ENCODE measurements around the gene TMEM86B.
A peak's percentile ranks its signal among the peaks of the same experiment; 100 is the strongest.
"Not testable (repeated sequence)": the region's sequence is repeated elsewhere in the genome, so short reads cannot be mapped to it uniquely, and the experiment has no call there.

The TMEM86B gene

DNA sequence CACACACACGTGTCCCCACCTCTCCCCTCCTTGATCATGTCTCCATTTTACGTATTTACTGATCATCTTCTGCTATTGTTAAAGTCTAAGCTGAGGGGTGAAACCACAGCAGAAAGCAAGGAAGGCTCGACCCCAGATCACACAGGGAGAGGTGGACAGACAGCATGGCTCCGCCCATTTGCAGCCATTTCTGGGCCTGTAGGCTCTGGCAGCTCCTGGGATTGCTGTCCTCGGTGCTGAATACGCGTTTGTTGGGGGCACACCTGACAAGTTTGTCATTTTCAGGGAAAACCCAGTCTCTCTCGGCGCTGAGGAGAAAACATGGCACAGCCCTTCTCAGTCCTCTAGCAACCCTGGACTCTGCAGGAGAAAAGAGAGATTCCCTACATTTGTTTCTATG lies 8.0 kb downstream of the TMEM86B start:
- no peak for DNase-seq (ENCODE audit: low read depth)

DNA sequence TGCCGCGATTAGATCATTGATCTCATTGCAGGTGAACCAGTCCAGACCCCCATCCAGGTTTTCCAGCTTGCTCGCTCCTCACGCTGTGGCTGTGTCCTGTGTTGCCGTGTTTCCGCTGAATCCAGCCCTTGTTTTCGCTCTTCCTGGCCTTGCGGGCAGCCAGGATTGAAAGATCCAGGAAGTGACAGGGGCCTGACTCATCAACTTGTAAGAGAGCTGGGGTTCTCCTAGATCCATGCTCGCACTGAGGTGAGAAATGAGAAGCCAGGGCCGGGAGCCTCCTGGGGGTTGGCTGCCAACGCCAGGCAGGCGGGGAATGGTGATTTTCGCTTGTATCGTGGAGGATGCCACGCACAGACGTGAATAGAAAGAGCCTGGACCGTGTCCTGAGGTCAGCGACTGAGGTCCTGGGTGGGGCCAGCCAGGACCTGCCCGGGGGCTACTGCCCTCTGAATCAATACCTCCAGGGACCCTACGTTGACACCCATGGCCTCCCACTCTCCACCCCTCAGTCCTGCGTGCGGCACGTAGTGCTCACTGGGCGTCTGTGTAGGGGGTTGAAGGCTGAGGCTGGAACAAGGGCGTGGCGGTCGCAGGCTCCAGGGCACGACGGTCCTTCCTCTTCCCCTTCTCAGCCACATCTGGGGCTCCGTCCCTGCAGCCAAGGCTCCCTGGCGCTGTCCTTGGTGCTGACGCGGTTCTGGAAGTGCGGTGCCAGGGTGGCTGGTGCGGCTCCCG lies 11.9 kb downstream of the TMEM86B start:
- no peak for DNase-seq (ENCODE audit: low read depth)

DNA sequence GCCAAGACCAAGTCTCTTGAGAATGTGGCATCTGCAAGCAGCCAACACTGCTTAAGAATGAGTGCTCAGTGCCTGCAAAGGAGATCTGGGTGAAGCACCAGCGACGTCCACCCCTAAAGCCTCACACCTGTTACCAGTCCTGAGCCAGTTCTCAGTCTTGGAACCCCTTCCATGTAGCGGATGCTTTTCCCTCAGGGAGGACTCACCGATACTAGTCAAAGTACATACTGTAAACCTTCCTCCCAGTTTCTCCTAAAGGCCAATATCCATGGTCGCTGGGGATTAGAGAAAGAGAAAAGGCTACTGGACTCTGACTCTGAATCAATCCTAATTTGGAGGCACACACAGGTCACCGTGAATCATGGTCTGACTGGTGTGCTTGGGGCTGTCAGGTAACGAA lies 15.0 kb downstream of the TMEM86B start:
- no peak for DNase-seq (ENCODE audit: low read depth)

DNA sequence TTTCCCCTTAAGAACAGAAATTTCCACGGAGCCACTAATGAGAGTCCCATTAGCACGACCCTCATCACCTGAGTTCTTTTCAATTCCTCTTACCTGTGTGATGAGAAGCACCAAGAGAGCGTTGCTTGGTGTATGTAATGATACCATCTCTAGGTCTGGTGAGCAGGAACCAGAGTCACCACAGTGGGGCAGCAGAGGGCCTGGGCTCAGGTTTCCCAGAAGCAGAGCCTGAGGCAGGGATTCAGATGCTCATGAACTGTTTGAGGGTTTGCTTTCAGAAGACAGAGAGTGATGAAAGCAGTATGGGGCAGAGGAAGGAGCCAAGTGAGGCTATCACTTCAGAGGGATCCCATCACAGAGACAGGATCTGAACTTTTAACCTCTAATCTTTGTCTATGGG lies 16.1 kb downstream of the TMEM86B start:
- DNase-seq (ENCODE audit: low read depth): no peak

DNA sequence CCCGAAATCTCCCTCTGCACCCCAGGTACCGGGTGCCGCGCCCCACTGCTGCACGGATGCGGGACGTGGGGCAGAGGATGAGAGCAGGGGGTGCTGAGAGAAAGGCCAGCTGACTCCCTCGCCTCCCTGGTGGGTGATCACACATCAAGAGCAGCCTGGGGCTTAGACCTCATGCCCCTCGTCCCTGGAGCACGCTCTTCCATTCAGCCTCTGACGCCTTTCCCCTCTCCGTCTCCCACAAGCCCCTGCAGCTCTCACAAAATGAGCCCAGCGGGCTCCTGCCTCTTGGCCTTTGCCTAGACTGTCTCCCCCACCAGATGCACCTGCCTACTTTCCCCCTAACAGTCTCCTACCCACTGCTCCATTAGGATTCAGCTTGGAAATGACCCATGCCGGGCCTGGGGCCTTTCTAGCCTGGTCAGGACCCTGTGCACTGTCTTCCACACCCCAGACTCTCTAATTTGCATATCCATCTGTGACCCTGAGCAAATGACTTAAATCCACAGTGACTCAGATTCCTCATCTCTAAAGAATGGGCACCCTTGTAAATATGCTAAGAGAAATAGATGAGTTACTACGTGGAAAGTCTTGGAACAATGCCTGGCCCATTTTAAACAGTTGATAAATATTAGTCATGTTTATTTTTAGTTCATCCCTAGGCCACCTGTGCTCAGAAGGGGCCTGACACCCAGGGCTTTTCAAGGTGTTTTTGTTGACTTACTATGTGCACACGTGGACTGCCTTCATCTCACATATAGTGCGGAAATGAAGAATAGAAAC lies 18.7 kb downstream of the TMEM86B start:
- no peak for DNase-seq (ENCODE audit: low read depth)

DNA sequence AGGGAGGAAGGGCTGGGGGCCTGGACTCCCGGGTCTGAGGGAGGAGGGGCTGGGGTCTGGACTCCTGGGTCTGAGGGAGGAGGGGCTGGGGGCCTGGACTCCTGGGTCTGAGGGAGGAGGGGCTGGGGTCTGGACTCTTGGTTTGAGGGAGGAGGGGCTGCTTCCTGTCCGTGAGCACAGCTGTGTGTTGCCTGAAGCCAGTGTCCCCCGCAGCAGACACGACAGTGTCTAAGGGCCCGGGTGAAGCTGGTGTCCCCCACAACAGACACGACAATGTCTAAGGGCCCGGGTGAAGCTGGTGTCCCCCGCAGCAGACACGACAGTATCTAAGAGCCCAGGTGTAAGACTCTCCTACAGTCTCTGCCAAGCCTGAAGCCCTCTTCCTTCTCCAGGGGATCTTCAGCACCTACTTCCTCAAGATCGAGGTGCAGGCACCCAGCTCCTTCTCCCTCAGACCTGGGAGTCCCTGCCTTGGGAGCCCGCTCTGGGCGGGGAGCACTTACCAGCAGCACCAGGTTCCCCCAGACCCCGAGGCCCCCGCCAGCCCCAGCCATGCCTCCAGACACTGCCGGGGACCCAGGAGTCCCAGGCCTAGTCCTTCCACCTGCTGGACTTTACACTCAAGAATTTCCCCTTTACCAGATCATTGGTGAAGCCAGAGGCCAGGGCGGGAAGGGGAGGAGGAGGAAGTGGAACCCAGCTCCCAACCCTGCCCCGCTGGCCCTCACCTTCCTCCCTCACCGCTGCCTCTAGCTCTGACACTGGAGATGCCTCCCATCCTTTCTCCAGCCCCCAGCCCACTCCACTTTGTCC lies 19.5 kb downstream of the TMEM86B start, which contains the start of gene PTPRH:
Gene PTPRH, minus strand, starts transcription at position 622 of the 813 bp plus-strand sequence. Its CDS starts 68 bp downstream, at position 554.
- DNase-seq (ENCODE audit: low read depth): no peak

DNA sequence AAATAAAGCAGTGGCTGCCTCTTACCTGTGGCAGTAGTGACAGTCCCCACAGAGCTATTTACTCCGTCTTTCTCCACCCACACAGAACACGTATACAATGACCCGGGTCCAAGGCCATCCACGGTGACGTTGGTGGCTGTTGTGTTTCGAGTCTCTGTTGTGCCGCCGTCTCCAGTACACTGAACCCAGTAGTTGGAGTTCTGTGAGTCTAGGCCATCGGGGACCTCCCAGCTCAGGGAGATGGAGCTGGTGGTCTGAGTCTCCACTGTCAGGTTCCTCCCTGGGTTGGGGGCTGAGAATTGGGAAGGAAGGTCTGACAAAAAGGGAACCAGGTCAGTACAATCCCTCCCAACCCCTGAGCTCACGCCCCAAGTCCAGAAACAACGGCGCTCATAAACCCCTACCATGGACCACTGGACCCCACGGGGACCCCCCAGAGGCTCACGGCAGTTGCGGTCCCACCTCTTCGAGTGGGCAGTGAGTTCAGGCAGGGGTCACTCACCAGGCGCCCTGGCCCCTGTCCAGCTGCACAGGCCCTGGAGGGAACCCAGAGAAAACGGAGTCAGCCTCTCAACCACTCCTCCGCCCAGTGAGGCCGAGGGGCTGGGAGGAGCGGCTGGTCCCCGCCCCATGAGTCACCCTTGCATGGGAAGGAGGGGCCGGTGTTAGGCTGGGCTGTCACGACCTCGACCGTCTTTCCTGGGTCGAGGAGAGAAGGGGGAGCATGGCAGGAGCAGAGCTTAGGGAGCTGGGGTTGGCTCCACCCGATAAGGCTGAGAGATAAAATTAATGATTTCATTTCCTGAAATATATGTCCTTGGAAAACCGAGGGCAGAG lies 21.7 kb downstream of the TMEM86B start:
- no peak for DNase-seq (ENCODE audit: low read depth)

DNA sequence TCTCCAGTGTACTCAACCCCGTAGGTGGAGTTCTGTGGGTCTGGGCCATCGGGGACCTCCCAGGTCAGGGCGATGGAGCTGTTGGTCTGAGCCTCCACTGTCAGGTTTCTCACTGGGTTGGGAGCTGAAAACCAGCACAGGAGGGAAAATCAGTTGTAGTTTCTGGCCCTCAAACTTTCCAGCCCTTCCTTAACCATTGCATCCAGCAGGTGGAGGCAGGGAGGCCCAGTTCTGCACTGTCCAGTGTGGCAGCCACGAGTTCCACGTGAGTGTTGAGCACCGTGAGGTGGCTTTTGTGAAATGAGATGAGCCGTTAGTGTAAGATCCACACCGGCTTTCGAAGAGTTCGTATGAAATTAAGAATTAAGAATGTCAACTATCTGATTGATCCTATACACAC lies 26.4 kb downstream of the TMEM86B start:
- DNase-seq (ENCODE audit: low read depth): not testable (repeated sequence)

DNA sequence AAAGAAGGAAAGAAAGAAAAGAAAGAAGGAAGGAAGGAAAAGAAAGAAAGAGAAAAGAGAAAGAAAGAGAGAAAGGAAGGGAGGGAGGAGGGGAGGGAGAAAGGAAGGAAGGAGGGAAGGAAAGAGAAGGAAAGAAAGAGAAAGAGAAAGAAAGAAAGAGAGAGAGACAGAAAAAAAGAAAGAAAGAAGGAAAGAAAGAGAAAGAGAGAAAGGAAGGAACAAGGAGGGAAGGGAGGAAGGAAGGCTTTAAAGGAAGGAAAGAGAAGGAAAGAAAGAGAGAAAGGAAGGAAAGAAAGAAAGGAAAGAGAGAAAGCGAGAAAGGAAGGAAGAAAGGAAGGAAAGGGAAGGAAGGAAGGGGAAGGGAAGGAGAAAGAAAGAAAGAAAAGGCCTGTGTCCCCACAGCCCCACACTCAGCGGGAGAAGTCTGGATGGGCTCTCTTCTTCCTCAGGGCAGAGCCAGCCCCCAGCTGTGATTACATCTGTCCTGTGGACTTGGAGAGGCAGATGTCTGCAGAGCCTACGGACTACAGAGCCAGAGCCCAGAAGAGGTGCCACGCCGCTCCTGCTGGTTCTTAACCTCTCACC lies 28.9 kb downstream of the TMEM86B start:
- DNase-seq (ENCODE audit: low read depth): no peak

DNA sequence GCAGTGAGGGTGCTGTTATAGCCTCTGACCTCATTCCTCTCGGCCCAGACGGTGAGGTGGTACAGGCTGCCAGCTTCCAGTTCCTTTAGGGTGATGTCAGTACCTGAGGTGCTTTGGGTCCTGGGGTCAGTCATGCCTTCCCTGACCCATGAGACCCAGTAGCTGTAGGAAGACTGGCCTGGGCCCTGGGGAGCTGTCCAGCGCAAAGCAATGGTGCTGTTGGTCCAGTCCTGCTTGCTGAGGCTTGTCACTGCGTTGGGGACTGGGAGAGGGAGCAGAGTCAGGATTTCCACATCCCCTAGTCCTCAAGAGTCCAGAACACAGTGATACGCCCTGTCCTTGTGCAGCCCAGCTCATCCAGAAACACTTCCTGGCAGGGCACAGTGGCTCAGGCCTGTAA lies 29.9 kb downstream of the TMEM86B start:
- DNase-seq (ENCODE audit: low read depth): no peak

DNA sequence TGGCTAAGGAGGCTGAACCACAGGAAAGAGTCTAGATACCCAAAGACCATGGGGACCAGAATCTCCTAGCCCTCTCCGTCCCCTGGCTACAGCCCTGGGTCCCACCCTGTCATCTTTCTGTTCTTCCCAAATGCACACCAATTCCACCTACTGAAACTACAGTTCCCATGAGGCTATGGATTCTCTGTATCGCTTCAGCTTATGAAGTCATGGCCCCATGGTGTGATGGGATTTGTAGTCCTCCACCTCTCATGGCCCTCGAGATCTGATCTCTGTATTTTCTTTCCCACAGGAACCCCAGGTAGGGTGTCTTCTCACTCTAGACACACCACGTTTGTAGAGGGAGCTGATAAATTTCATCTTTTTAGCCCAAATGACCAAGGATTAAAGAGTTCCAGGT lies 31.0 kb downstream of the TMEM86B start:
- no peak for DNase-seq (ENCODE audit: low read depth)

DNA sequence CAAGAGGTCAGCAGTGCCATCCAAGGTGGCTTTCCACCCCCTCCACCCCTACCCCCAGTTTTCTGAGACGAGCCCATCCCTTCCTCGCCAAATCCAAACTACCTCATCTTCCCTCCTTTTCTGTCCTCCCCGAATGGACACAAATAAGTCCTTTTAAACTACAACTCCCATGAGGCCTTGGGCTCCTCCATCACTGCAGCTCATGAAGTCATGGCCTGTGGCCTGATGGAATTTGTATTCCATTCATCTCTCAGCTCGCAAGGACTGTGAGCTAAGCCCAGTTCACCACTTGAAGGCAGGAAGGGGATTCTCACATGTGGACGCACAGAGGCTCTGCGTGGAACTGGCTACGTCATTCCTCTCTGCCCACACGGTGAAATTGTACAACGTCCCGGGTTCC lies 31.8 kb downstream of the TMEM86B start:
- DNase-seq (ENCODE audit: low read depth): no peak

DNA sequence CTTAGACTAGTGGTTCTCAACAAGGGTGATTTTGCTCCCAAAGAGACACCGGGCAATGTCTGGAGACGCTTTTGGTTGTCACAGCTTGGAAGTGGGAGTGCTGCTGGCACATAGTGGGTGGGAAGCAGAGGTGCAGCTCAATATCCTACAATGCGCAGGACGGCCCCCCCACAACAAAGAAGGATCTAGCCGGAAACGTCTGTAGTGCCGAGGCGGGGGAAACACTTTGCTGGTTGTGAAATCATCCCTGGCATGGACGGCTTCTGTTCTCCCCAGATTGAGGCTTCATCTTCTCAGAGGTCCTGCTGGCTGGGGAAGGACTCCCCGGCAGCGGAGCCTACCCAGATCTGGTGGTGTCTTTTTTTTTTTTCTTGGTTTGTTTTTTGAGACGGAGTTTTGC lies 35.1 kb downstream of the TMEM86B start:
- DNase-seq (ENCODE audit: low read depth): no peak

DNA sequence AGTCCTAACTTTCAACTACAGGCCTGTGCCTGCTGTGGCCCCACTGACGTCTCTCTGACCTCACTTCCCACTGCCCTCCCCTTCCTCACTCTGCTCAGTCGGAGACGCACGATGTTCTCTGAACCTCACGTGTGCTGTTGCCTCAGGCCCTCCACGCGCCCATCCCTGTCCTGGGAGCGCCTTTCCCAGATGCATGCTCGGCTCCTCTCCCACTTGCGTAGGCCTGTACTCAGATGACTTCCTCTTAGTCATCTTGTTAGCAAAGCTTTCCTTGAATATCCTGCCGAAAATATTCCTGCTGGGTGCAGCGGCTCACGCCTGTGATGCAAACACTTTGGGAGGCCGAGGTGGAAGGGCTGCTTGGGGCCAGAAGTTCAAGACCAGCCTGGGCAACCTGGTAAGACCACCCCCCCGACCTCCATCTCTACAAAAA lies 39.1 kb downstream of the TMEM86B start:
- no peak for DNase-seq (ENCODE audit: low read depth)

DNA sequence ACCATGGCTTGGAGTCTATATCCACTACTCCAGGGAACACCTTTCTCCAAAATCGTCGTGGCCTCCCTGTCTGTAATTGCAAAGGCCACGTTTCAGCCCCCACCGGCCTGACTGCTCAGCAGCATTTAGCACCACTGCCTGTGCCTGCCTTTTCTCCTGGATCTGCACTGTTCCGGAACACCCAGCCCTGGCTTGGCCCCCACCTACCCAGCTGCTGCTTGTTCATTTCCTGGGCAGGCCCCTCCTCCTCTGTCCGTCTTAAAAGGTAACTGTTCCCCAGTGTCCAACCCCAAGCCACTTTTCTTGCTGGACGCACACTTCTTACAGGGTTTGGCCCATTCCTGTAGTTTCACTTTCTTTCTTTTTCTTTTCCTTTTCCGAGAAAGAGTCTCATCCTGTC lies 39.9 kb downstream of the TMEM86B start:
- no peak for DNase-seq (ENCODE audit: low read depth)

DNA sequence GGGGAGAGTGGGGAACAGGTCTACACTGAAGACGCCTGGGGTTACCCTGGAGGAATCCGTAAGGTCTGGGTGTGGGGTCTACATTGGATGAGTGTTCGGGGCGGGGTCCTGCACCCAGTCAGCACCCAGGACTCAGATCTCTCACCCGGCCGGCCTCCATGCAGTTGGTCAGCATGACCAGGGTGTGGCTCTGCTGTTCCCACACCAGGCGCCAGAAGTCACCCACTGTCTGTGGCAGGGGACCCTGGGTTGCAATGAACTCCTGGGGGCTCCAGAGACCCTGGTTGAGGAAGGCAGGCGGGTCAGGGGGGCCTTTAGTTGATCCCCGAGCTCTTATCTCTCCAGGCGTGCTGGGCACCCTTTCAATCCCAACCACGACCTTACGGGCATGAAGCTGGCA lies 42.5 kb downstream of the TMEM86B start:
- DNase-seq (ENCODE audit: low read depth): no peak

DNA sequence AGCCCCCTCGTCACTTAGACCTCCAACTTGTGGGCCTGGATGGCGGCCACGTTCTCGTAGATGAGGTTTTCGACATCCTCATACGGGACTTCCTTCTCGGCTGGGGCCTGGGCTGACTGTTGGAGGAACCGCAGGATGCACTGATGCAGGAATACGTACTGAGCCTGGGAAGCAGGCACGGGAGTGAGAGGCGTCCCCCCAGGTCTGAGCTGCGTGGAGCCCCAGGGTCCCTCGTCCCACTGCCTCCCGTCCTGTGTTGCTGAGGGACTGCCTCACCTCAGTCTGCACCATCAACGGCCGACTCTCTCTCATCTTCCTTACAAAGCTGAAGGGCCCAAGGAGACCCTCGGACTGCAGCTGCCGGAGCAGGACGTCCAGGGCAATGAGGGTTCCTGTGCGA lies 46.8 kb downstream of the TMEM86B start:
- no peak for DNase-seq (ENCODE audit: low read depth)

DNA sequence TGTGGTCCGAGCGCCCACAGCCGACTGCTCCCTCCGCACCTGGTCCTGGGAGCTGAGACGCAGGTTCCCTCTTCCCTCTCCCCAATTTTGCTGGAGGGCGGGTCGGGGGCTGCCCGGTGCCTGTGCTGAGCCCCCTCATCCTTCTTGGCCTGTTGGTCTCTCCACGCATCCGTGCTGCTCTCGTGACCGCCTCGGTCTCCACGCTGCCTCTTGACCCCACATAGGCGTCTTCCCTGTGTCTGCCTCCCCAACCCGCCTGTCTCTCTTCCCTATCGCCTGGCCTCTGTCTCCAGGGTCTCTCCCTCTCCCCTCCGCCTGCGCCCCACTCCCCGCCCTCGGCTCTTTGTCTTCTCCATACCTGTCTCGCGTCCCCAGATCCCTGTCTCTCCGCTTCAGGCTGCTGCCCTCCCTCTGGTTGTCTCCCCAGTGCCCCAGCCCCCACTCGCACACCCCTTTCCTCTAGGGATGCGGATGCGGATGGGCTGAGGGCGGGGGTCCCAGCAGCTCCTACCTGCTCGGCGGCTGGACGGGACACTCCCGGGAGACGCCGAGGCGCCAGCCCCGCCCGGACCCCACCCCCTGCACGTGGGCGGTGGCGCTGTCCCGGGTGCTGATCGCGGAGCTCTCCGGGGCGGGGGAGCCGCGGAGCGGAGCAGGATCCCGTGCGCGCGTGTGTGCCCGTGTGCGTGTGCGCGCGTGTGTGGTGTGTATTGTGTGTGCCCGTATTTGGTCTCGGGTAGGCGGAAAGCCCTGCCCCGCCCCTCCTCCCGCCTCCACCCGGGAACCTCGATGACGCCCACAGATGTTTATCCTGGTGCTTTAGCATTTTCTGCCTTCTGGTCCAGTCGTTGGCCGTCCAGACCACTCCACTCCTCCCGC lies 48.7 kb downstream of the TMEM86B start, which contains the start of gene SYT5:
Gene SYT5, minus strand, starts transcription at position 684 of the 879 bp plus-strand sequence. CDS start 1,248 bp downstream, outside the sequence.
- DNase-seq (ENCODE audit: low read depth): peak; percentile 45

DNA sequence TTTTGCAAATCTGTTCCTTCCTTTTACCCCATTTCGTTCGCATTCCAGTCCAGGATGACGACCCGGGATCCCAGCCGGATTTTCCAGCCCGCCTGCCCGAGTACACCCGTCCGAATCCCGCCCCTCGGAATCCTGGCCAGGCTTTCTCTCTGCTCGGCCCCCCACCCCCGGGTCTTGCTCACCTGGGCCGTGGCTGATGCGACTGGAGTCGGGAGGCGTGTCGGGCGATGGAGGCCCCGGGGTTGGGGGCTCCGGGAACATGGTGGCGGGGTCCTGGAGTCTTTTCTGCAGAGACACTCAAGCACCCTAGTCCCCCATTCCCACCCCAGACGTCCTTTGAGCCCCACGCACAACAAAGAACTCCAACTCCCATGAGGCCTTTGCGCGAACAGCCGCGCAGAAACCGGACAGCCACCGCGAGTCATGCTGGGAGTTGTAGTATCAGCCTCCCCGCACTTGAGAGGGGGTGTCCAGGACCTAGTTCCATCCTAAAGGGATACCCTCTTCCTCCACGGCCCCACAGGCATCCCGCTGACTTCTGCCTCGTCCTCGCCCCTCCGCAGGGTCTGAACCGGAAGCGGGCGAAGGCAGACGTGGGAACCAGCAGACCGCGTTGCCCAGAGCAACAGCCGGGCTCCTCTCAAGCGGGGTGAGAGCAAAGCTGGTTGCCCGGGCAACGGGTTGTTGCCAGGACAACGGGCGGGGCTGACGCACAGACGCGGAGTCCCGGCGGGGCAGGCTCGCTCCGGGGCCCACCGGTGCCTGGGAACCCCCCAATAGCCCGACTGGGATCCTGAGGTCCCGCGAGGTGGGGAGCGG lies 49.6 kb downstream of the TMEM86B start:
- DNase-seq (ENCODE audit: low read depth): peak; percentile 84

All from activated T-helper 9 cell treated with anti-CD3 and anti-CD28 coated beads, Interleukin-2, amount 50 U/mL, for 16 hours (primary cell).